Keratinocyte (primary cell): ENCODE results near the gene ACP1. TPM values are rescaled to one million over a fixed set of nuclear protein-coding genes. Genes with fewer than 3 reads are reported as not detected.

Source experiments
- DNase-seq: peaks from one replicate; pipeline ENCODE4 v3.0.0-alpha.2; 2011; ENCODE audit warnings: low read depth, missing footprints, low spot score
- FAIRE-seq: peaks from 2 replicates; lab custom pipeline; 2011; peaks lifted over from hg19 to GRCh38; lab: Jason Lieb, UNC
- H2AFZ ChIP-seq: 2 replicates; pipeline ENCODE4 v1.6.0; 2012; ENCODE audit warnings: low read length, control low read depth, inconsistent platforms; ENCODE audit not compliant: control insufficient read depth
- H3K27ac ChIP-seq: 2 replicates; pipeline ENCODE4 v1.5.1; 2011; ENCODE audit warnings: low read length; ENCODE audit not compliant: control insufficient read depth, insufficient read depth
- H3K27me3 ChIP-seq: 3 replicates; pipeline ENCODE4 v1.6.0; 2011; ENCODE audit warnings: low read length; ENCODE audit not compliant: control insufficient read depth, insufficient read depth; ENCODE audit errors: extremely low read depth
- H3K36me3 ChIP-seq, 2 experiments: 2 replicates in 1 of 2; 3 replicates in 1 of 2; pipeline ENCODE4 v1.5.1; 2011; ENCODE audit warnings: low read length in 2 of 2, mild to moderate bottlenecking in 1 of 2; ENCODE audit not compliant: control insufficient read depth in 2 of 2, insufficient read depth in 2 of 2; ENCODE audit errors: extremely low read depth in 1 of 2
- H3K4me1 ChIP-seq: 3 replicates; pipeline ENCODE4 v1.5.1; 2011; ENCODE audit warnings: low read length; ENCODE audit not compliant: control insufficient read depth, insufficient read depth; ENCODE audit errors: extremely low read depth
- H3K4me2 ChIP-seq: 3 replicates; pipeline ENCODE4 v1.6.0; 2011; ENCODE audit warnings: low read depth, low read length; ENCODE audit not compliant: control insufficient read depth, insufficient read depth; ENCODE audit errors: extremely low read depth
- H3K4me3 ChIP-seq, 3 experiments: fragments of 200-600 bp in 1 of 3; sonication (generic) in 1 of 3; 2 replicates in 2 of 3; 3 replicates in 1 of 3; pipeline ENCODE4 v1.5.1; 2011 to 2016; ENCODE audit warnings: low read length in 3 of 3, mild to moderate bottlenecking in 3 of 3, control low read depth in 2 of 3, inconsistent platforms in 1 of 3, low read depth in 1 of 3, mixed read lengths in 1 of 3, mixed run types in 1 of 3, moderate library complexity in 1 of 3; ENCODE audit not compliant: control insufficient read depth in 2 of 3, insufficient read depth in 2 of 3; ENCODE audit errors: extremely low read depth in 1 of 3
- H3K79me2 ChIP-seq: 2 replicates; pipeline ENCODE4 v1.6.0; 2012; ENCODE audit warnings: low read length; ENCODE audit not compliant: control insufficient read depth, insufficient read depth
- H3K9ac ChIP-seq: 3 replicates; pipeline ENCODE4 v1.6.0; 2011; ENCODE audit warnings: low read length; ENCODE audit not compliant: control insufficient read depth, insufficient read depth; ENCODE audit errors: extremely low read depth
- H3K9me1 ChIP-seq: 3 replicates; pipeline ENCODE4 v1.6.0; 2011; ENCODE audit warnings: low read length; ENCODE audit not compliant: control insufficient read depth, insufficient read depth; ENCODE audit errors: extremely low read depth
- H3K9me3 ChIP-seq: 2 replicates; pipeline ENCODE4 v1.5.1; 2012; ENCODE audit warnings: low read depth, low read length; ENCODE audit not compliant: control insufficient read depth
- H4K20me1 ChIP-seq: 3 replicates; pipeline ENCODE4 v1.6.0; 2011; ENCODE audit warnings: low read length; ENCODE audit not compliant: control insufficient read depth, insufficient read depth; ENCODE audit errors: extremely low read depth
- EZH2 ChIP-seq: IDR thresholded peaks from one replicate; pipeline ENCODE4 v1.6.1; 2012; ENCODE audit warnings: inconsistent platforms, mild to moderate bottlenecking, low read length, moderate library complexity
- dilution Hi-C: fragments of 300-500 bp; cut with MboI; formaldehyde crosslinking; loops from one replicate; pipeline ENCODE4 v1.7.0; 2020; ENCODE audit warnings: low sequenced_read_pairs; ENCODE audit not compliant: extremely low pct_ligation_motif_present
- polyA plus RNA-seq, 5 experiments: library from polyadenylated mRNA; depleted of rRNA in 3 of 5; stranded (reverse) in 3 of 5; stranded (forward) in 1 of 5; unstranded in 1 of 5; fragments of >200 nt; gene quantifications; 1 replicate in 1 of 5; 2 replicates in 3 of 5; 3 replicates in 1 of 5; pipeline versions ENCODE4 v1.2.1 to v1.2.3, GENCODE V29; 2011 to 2012; ENCODE audit warnings: missing spikeins in 2 of 5, low read depth in 1 of 5, low replicate concordance in 1 of 5
- TF ChIP-seq, protein P1 (sequence below), 3 experiments: IDR thresholded peaks in 1 of 3; conservative IDR thresholded peaks in 1 of 3; optimal IDR thresholded peaks in 1 of 3; 2 replicates in 2 of 3; 3 replicates in 1 of 3; pipeline versions ENCODE3 to v1.5.1; 2011; ENCODE audit warnings: low read length in 3 of 3, mild to moderate bottlenecking in 3 of 3, moderate library complexity in 2 of 3, control low read depth in 1 of 3, inconsistent platforms in 1 of 3; ENCODE audit not compliant: insufficient read depth in 2 of 3; ENCODE audit errors: extremely low read depth in 1 of 3

ACP1 gene
- polyA plus RNA-seq, 1 donor (not counting 4 experiments of a cell fraction or from before 2014, with no cell fraction given): 123 TPM

DNA sequence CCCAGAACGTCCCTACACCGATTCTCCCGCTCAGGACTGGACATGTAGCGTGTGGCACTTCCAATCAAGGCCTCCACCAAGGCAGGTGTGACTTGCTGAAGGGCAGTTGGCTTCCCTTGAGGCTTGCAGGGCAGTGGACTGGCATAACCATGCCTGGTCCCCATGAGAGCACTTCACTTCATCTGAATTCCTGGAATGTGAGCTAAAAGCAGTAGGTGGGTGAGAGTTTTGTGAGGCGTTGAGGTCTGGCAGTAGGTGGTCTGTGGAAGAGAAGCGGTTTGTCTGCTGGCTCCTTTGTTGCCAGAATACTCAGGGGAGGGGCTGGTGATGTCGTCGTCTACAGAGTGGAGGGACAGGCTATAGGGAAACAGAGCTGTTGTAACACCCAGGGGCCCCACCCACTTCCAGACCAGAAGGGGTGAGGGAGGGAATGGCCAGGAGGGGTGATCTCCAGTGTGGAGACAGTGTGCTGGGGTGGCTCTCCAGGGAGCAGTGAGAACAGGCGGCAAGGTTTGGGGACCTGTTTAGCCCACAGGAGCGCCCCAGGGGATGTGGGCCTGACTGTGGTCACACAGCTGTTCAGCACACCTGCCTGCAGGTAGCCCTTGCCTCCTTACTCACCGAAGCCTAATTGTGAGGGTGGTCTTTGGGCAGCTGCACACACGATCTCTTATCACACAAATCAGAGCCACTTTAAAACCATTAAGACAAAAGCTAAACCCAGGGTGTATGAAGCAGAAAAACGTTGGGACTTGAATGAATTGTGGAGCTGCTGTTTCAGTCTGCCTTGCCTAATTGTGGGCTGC lies 44.6 kb downstream of the ACP1 start:
- no peaks in the 10 kb centered on the region for H4K20me1 ChIP-seq
- TF ChIP-seq EZH2: no peak
- TF ChIP-seq, protein P1, sequence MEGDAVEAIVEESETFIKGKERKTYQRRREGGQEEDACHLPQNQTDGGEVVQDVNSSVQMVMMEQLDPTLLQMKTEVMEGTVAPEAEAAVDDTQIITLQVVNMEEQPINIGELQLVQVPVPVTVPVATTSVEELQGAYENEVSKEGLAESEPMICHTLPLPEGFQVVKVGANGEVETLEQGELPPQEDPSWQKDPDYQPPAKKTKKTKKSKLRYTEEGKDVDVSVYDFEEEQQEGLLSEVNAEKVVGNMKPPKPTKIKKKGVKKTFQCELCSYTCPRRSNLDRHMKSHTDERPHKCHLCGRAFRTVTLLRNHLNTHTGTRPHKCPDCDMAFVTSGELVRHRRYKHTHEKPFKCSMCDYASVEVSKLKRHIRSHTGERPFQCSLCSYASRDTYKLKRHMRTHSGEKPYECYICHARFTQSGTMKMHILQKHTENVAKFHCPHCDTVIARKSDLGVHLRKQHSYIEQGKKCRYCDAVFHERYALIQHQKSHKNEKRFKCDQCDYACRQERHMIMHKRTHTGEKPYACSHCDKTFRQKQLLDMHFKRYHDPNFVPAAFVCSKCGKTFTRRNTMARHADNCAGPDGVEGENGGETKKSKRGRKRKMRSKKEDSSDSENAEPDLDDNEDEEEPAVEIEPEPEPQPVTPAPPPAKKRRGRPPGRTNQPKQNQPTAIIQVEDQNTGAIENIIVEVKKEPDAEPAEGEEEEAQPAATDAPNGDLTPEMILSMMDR (optimal IDR thresholded peaks at IDR 0.05 in 1 of 3, IDR thresholded peaks at IDR 0.05 in 1 of 3, conservative IDR thresholded peaks at IDR 0.05 in 1 of 3; ENCODE audit: extremely low read depth in 1 of 3, insufficient read depth in 2 of 3, low read length in 3 of 3): no peak

DNA sequence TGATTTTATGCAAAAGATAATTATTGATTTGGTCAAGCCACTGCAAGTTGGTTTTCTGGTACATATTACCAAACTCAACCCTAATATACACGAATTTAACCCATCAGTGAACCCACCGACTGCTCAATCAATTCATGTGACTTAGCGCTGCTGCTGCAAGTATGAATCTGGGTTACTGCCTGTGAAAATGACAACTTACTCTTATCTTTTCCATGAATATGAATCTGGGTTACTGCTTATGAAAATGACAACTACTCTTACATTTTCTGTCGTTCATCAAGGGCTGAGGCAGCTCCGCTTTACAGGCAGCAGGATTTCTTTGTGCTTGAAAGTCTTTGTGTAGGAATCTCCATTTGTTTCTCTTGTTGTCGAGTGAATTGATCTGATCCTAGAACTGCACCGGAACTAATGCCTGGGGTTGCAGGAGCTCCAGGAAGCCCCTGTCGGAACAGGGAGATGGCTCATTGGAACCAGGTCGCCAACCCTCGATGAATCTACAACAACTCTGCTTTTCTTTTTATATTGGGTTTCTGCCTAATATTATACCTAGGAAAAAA lies 45.3 kb downstream of the ACP1 start:
- dilution Hi-C loops: no loop called here
- Histone ChIP-seq H3K9me1 (no peaks in the 10 kb centered on the region), H3K79me2 (no peaks in the 10 kb centered on the region), H2AFZ (no peak overlapping the region), H4K20me1 (no peaks in the 10 kb centered on the region), H3K27ac (no peak overlapping the region), H3K4me2 (no peak overlapping the region), H3K9ac (no peak overlapping the region), H3K9me3 (no peaks in the 10 kb centered on the region), H3K4me3 (no peak overlapping the region), H3K4me1 (no peaks in the 10 kb centered on the region), H3K27me3 (no peaks in the 10 kb centered on the region), H3K36me3 (no peaks in the 10 kb centered on the region)
- TF ChIP-seq, protein P1 (optimal IDR thresholded peaks at IDR 0.05 in 1 of 3, IDR thresholded peaks at IDR 0.05 in 1 of 3, conservative IDR thresholded peaks at IDR 0.05 in 1 of 3; ENCODE audit: extremely low read depth in 1 of 3, insufficient read depth in 2 of 3, low read length in 3 of 3): no peak
- TF ChIP-seq EZH2: no peak
- no peak for FAIRE-seq
- DNase-seq: no peak

More for the DNA sequence above, 44.6 kb downstream of the ACP1 start:
- Histone ChIP-seq H3K36me3 (no peaks in the 10 kb centered on the region), H3K4me2 (no peak overlapping the region), H3K4me1 (no peaks in the 10 kb centered on the region), H3K27ac (no peak overlapping the region), H3K79me2 (no peaks in the 10 kb centered on the region), H2AFZ (no peak overlapping the region), H3K9me1 (no peaks in the 10 kb centered on the region), H3K4me3 (no peak overlapping the region), H3K9me3 (no peaks in the 10 kb centered on the region), H3K27me3 (no peaks in the 10 kb centered on the region), H3K9ac (no peak overlapping the region)
- dilution Hi-C loops: no loop called here
- FAIRE-seq (no peak), DNase-seq (no peak)
